ENCODE measurements around the gene PFN1. TPM values are rescaled to one million over a fixed set of nuclear protein-coding genes. Genes with fewer than 3 reads are reported as not detected.

PFN1 gene
- polyA plus RNA-seq, 1 donor from 2014 or later, result 145 TPM

DNA sequence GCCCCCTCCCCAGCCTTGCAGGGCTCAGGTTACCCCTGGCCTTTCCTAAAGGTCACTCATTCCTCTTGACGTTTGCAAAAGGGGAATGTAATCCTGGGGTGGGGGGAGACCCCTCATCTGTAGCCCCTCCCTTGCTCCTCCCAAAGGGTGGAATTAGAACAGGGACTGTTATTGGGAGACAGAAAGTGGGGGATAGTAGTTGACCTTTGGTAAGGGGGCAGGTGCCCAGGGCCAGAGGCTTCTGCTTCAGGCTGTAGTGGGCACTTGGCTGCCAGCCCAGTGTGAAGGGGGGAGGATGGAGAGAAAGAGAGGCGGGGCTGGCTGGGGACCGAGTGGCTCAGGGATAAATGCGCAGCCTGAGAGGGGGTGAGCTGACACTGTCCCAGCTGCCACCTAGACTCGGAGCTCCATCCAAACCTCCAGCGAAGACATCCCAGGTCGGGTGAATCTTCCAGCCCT, 2.4 kb upstream of the PFN1 start, which contains the start of gene ENO3:
ENO3 (plus strand) TSS at position 374 of the 459 bp plus-strand sequence. CDS start 711 bp downstream, outside the sequence.
- peaks cover 2% of the 10 kb centered on the region for H3K79me2 ChIP-seq (replicated peaks; ENCODE audit: insufficient read depth, low read length)
- H2AFZ ChIP-seq (ENCODE audit: low read depth, low read length), result no peak within 1 kb of the TSS
- no peak for TF ChIP-seq SMC3 (conservative IDR thresholded peaks at IDR 0.05; ENCODE audit: poor library complexity)
- TF ChIP-seq EP300 (conservative IDR thresholded peaks at IDR 0.05; ENCODE audit: poor library complexity, severe bottlenecking), result no peak
- TF ChIP-seq, protein P1, sequence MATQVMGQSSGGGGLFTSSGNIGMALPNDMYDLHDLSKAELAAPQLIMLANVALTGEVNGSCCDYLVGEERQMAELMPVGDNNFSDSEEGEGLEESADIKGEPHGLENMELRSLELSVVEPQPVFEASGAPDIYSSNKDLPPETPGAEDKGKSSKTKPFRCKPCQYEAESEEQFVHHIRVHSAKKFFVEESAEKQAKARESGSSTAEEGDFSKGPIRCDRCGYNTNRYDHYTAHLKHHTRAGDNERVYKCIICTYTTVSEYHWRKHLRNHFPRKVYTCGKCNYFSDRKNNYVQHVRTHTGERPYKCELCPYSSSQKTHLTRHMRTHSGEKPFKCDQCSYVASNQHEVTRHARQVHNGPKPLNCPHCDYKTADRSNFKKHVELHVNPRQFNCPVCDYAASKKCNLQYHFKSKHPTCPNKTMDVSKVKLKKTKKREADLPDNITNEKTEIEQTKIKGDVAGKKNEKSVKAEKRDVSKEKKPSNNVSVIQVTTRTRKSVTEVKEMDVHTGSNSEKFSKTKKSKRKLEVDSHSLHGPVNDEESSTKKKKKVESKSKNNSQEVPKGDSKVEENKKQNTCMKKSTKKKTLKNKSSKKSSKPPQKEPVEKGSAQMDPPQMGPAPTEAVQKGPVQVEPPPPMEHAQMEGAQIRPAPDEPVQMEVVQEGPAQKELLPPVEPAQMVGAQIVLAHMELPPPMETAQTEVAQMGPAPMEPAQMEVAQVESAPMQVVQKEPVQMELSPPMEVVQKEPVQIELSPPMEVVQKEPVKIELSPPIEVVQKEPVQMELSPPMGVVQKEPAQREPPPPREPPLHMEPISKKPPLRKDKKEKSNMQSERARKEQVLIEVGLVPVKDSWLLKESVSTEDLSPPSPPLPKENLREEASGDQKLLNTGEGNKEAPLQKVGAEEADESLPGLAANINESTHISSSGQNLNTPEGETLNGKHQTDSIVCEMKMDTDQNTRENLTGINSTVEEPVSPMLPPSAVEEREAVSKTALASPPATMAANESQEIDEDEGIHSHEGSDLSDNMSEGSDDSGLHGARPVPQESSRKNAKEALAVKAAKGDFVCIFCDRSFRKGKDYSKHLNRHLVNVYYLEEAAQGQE (IDR thresholded peaks at IDR 0.05; ENCODE audit: borderline replicate concordance), result no peak
- no peak for TF ChIP-seq POLR2AphosphoS5 (IDR thresholded peaks at IDR 0.05)
- TF ChIP-seq, protein P2, sequence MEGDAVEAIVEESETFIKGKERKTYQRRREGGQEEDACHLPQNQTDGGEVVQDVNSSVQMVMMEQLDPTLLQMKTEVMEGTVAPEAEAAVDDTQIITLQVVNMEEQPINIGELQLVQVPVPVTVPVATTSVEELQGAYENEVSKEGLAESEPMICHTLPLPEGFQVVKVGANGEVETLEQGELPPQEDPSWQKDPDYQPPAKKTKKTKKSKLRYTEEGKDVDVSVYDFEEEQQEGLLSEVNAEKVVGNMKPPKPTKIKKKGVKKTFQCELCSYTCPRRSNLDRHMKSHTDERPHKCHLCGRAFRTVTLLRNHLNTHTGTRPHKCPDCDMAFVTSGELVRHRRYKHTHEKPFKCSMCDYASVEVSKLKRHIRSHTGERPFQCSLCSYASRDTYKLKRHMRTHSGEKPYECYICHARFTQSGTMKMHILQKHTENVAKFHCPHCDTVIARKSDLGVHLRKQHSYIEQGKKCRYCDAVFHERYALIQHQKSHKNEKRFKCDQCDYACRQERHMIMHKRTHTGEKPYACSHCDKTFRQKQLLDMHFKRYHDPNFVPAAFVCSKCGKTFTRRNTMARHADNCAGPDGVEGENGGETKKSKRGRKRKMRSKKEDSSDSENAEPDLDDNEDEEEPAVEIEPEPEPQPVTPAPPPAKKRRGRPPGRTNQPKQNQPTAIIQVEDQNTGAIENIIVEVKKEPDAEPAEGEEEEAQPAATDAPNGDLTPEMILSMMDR (IDR thresholded peaks at IDR 0.05; ENCODE audit: poor library complexity, severe bottlenecking), result no peak
- TF ChIP-seq MXI1 (conservative IDR thresholded peaks at IDR 0.05; ENCODE audit: poor library complexity, severe bottlenecking), result no peak
- TF ChIP-seq RAD21 (conservative IDR thresholded peaks at IDR 0.05), result no peak
- TF ChIP-seq TAF1 (IDR thresholded peaks at IDR 0.05; ENCODE audit: low read depth), result no peak
- TF ChIP-seq EZH2 (IDR thresholded peaks at IDR 0.05; ENCODE audit: borderline replicate concordance, insufficient read depth, low read length, poor library complexity, severe bottlenecking), result no peak
- no peak within 1 kb of the TSS for H3K9ac ChIP-seq (ENCODE audit: low read length)
- no peak within 1 kb of the TSS for H3K27ac ChIP-seq (ENCODE audit: low read length)
- no peaks in the 10 kb centered on the region for H3K9me3 ChIP-seq (ENCODE audit: low read length)
- peaks cover 3% of the 10 kb centered on the region for H3K27me3 ChIP-seq (ENCODE audit: insufficient read depth, low read depth, low read length)
- no peak within 1 kb of the TSS for H3K4me3 ChIP-seq (ENCODE audit: low read length)
- no peaks in the 10 kb centered on the region for H3K9me2 ChIP-seq (ENCODE audit: insufficient read depth, low read length)
- no peaks in the 10 kb centered on the region for H4K20me1 ChIP-seq (ENCODE audit: insufficient read depth)
- H3F3A ChIP-seq (ENCODE audit: insufficient read depth, low read length, poor library complexity, severe bottlenecking), result no peaks in the 10 kb centered on the region
- no peak within 1 kb of the TSS for H3K4me2 ChIP-seq (ENCODE audit: low read length)
- H3K36me3 ChIP-seq (ENCODE audit: insufficient read depth, low read length), result no peaks in the 10 kb centered on the region

DNA sequence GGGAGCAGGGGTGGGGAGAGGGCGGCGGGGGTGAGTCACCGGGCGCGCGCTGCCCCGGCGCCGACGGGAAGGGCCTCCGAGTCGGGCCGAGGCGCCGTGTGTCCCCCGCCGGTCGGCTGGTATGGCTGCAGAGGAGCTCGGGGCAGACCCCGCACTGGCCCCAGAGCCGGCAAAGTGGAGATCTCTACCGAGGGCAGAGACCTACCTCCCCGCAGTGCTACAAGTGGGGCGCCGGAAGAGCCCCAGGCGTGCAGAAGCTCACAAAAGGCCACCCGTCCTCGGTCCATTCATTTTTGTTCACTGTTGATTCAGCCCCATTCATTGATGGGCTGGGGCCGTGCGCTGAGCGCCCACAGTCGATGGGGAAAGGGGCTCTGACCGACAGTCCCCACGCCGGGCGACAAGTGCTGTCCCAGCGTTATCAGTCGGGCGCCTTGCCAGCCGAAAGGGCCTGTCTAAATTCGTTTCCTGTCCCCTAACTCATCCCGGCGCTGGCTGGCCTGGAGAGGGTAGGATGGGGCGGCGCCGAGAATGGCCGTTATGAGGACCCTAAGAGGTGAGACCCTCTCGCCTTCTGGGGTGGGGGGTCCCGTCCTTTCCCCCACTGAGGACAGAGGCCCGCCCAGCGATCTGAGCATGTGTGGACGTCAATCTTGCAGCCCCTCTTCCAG, 1.9 kb upstream of the PFN1 start:
- no peaks in the 10 kb centered on the region for H3K9me3 ChIP-seq (ENCODE audit: low read length)
- no peaks in the 10 kb centered on the region for H4K20me1 ChIP-seq (ENCODE audit: insufficient read depth)
- H3K79me2 ChIP-seq (replicated peaks; ENCODE audit: insufficient read depth, low read length), result peaks cover 4% of the 10 kb centered on the region
- TF ChIP-seq, protein P2 (IDR thresholded peaks at IDR 0.05; ENCODE audit: poor library complexity, severe bottlenecking), result no peak
- no peak for TF ChIP-seq RAD21 (conservative IDR thresholded peaks at IDR 0.05)
- no peak for TF ChIP-seq SMC3 (conservative IDR thresholded peaks at IDR 0.05; ENCODE audit: poor library complexity)
- TF ChIP-seq MXI1 (conservative IDR thresholded peaks at IDR 0.05; ENCODE audit: poor library complexity, severe bottlenecking), result no peak
- TF ChIP-seq POLR2AphosphoS5 (IDR thresholded peaks at IDR 0.05), result no peak
- no peak for TF ChIP-seq EZH2 (IDR thresholded peaks at IDR 0.05; ENCODE audit: borderline replicate concordance, insufficient read depth, low read length, poor library complexity, severe bottlenecking)
- TF ChIP-seq TAF1 (IDR thresholded peaks at IDR 0.05; ENCODE audit: low read depth), result no peak
- TF ChIP-seq EP300 (conservative IDR thresholded peaks at IDR 0.05; ENCODE audit: poor library complexity, severe bottlenecking), result no peak
- TF ChIP-seq, protein P1 (IDR thresholded peaks at IDR 0.05; ENCODE audit: borderline replicate concordance), result no peak
- no peak overlapping the region for H2AFZ ChIP-seq (ENCODE audit: low read depth, low read length)
- peaks cover 3% of the 10 kb centered on the region for H3K27me3 ChIP-seq (ENCODE audit: insufficient read depth, low read depth, low read length)
- no peak overlapping the region for H3K4me2 ChIP-seq (ENCODE audit: low read length)
- no peak overlapping the region for H3K27ac ChIP-seq (ENCODE audit: low read length)
- H3K9me2 ChIP-seq (ENCODE audit: insufficient read depth, low read length), result no peaks in the 10 kb centered on the region
- H3K4me3 ChIP-seq (ENCODE audit: low read length), result no peak overlapping the region
- no peaks in the 10 kb centered on the region for H3F3A ChIP-seq (ENCODE audit: insufficient read depth, low read length, poor library complexity, severe bottlenecking)
- H3K36me3 ChIP-seq (ENCODE audit: insufficient read depth, low read length), result no peaks in the 10 kb centered on the region
- H3K9ac ChIP-seq (ENCODE audit: low read length), result no peak overlapping the region
